H9 (cell line): ENCODE measurements around the gene ADGB. TPM values are rescaled to one million over a fixed set of nuclear protein-coding genes. Genes with fewer than 3 reads are reported as not detected.
"Not testable (repeated sequence)": the region's sequence is repeated elsewhere in the genome, so short reads cannot be mapped to it uniquely, and the experiment has no call there.

ENCODE experiments used
- DNase-seq: peaks from one replicate; pipeline ENCODE4 v3.0.0-alpha.2; 2017
- H2AFZ ChIP-seq: one replicate; pipeline ENCODE4 v1.6.1; 2013; ENCODE audit warnings: mild to moderate bottlenecking, low read length, control low read depth, moderate library complexity
- H2AK5ac ChIP-seq: 2 replicates; pipeline ENCODE4 v1.6.1; 2013; ENCODE audit warnings: low read length, control low read depth, mixed read lengths; ENCODE audit not compliant: insufficient read length
- H2BK120ac ChIP-seq: one replicate; pipeline ENCODE4 v1.6.1; 2013; ENCODE audit warnings: low read depth, mild to moderate bottlenecking, low read length, control low read depth, inconsistent platforms; ENCODE audit not compliant: poor library complexity, severe bottlenecking
- H2BK12ac ChIP-seq: 2 replicates; pipeline ENCODE4 v1.6.1; 2013; ENCODE audit warnings: low read length, control low read depth, mixed read lengths, low read depth; ENCODE audit not compliant: insufficient read length
- H2BK15ac ChIP-seq: 2 replicates; pipeline ENCODE4 v1.6.1; 2013; ENCODE audit warnings: low read depth, low read length, control low read depth
- H2BK20ac ChIP-seq: one replicate; pipeline ENCODE4 v1.6.1; 2013; ENCODE audit warnings: low read depth, mild to moderate bottlenecking, low read length, control low read depth, inconsistent platforms; ENCODE audit not compliant: poor library complexity, severe bottlenecking
- H2BK5ac ChIP-seq: 2 replicates; pipeline ENCODE4 v1.6.1; 2013; ENCODE audit warnings: low read length, control low read depth, mixed read lengths; ENCODE audit not compliant: insufficient read length
- H3K14ac ChIP-seq: 2 replicates; pipeline ENCODE4 v1.6.1; 2013; ENCODE audit warnings: low read length, control low read depth; ENCODE audit not compliant: insufficient read depth
- H3K18ac ChIP-seq: 2 replicates; pipeline ENCODE4 v1.6.1; 2013; ENCODE audit warnings: low read depth, mild to moderate bottlenecking, mixed read lengths, low read length, control low read depth; ENCODE audit not compliant: insufficient read length
- H3K23ac ChIP-seq: 2 replicates; pipeline ENCODE4 v1.6.1; 2013; ENCODE audit warnings: low read length, control low read depth, mixed read lengths, low read depth; ENCODE audit not compliant: insufficient read length
- H3K23me2 ChIP-seq: 2 replicates; pipeline ENCODE4 v1.6.1; 2013; ENCODE audit warnings: low read depth, mild to moderate bottlenecking, mixed read lengths, low read length, control low read depth; ENCODE audit not compliant: insufficient read length, poor library complexity, severe bottlenecking
- H3K27ac ChIP-seq: 2 replicates; pipeline ENCODE4 v1.5.1; 2013; ENCODE audit warnings: low read length, control low read depth, mixed read lengths, low read depth; ENCODE audit not compliant: insufficient read length
- H3K27me3 ChIP-seq: 2 replicates; pipeline ENCODE4 v1.6.1; 2013; ENCODE audit warnings: low read length, control low read depth, inconsistent platforms; ENCODE audit not compliant: insufficient read depth
- H3K4ac ChIP-seq: 2 replicates; pipeline ENCODE4 v1.6.1; 2013; ENCODE audit warnings: low read depth, mild to moderate bottlenecking, control low read depth, inconsistent platforms, low read length, moderate library complexity
- H3K4me1 ChIP-seq: 2 replicates; pipeline ENCODE4 v1.6.1; 2013; ENCODE audit warnings: low read length, control low read depth, inconsistent platforms; ENCODE audit not compliant: insufficient read depth
- H3K4me2 ChIP-seq: 2 replicates; pipeline ENCODE4 v1.6.1; 2013; ENCODE audit warnings: low read length, control low read depth, mixed read lengths; ENCODE audit not compliant: insufficient read length, insufficient read depth
- H3K56ac ChIP-seq: 2 replicates; pipeline ENCODE4 v1.6.1; 2013; ENCODE audit warnings: low read depth, mild to moderate bottlenecking, mixed read lengths, low read length, control low read depth; ENCODE audit not compliant: insufficient read length
- H3K79me1 ChIP-seq: 2 replicates; pipeline ENCODE4 v1.6.1; 2013; ENCODE audit warnings: low read depth, mild to moderate bottlenecking, moderate library complexity, low read length, control low read depth, inconsistent platforms; ENCODE audit not compliant: insufficient read depth, poor library complexity, severe bottlenecking
- H3K79me2 ChIP-seq: 2 replicates; pipeline ENCODE4 v1.6.1; 2013; ENCODE audit warnings: low read length, control low read depth, inconsistent platforms; ENCODE audit not compliant: insufficient read depth
- H3K9ac ChIP-seq: 2 replicates; pipeline ENCODE4 v1.6.1; 2013; ENCODE audit warnings: low read length, control low read depth, mixed read lengths; ENCODE audit not compliant: insufficient read length; ENCODE audit errors: extremely low read depth
- H3K9me3 ChIP-seq: one replicate; pipeline ENCODE4 v1.6.1; 2013; ENCODE audit warnings: low read depth, low read length, inconsistent platforms; ENCODE audit not compliant: control insufficient read depth
- H3T11ph ChIP-seq: one replicate; pipeline ENCODE4 v1.6.1; 2013; ENCODE audit warnings: mild to moderate bottlenecking, low read length, control low read depth, inconsistent platforms
- H4K20me1 ChIP-seq: one replicate; pipeline ENCODE4 v1.6.1; 2013; ENCODE audit not compliant: control insufficient read depth, insufficient read length, insufficient read depth
- H4K5ac ChIP-seq: 2 replicates; pipeline ENCODE4 v1.6.1; 2013; ENCODE audit warnings: low read depth, mild to moderate bottlenecking, mixed read lengths, low read length, control low read depth; ENCODE audit not compliant: insufficient read length
- H4K8ac ChIP-seq: replicated peaks from 2 replicates; pipeline ENCODE4 v1.6.1; 2013; ENCODE audit warnings: low read length, control low read depth, mixed read lengths, low read depth; ENCODE audit not compliant: insufficient read length
- H4K91ac ChIP-seq: 2 replicates; pipeline ENCODE4 v1.6.1; 2013; ENCODE audit warnings: low read depth, mild to moderate bottlenecking, moderate library complexity, mixed read lengths, low read length, control low read depth; ENCODE audit not compliant: insufficient read length
- H3K27ac Mint-ChIP-seq, 3 experiments: 2 replicates in 2 of 3; 3 replicates in 1 of 3; pipeline ENCODE4 v1.8.0; 2020 to 2021; ENCODE audit warnings: mixed read lengths in 3 of 3, mild to moderate bottlenecking in 1 of 3, moderate library complexity in 1 of 3
- H3K27me3 Mint-ChIP-seq: 2 replicates; pipeline ENCODE4 v1.8.0; 2021; ENCODE audit warnings: low read depth, mild to moderate bottlenecking, moderate library complexity, mixed read lengths
- H3K36me3 Mint-ChIP-seq, 3 experiments: 2 replicates in 2 of 3; 3 replicates in 1 of 3; pipeline ENCODE4 v1.8.0; 2020 to 2021; ENCODE audit warnings: low read depth in 3 of 3, mixed read lengths in 3 of 3; ENCODE audit not compliant: insufficient read depth in 1 of 3
- H3K4me1 Mint-ChIP-seq, 2 experiments: 2 replicates each; pipeline ENCODE4 v1.8.0; 2020; ENCODE audit warnings: mixed read lengths in 2 of 2
- H3K4me3 Mint-ChIP-seq, 2 experiments: 2 replicates in 1 of 2; 3 replicates in 1 of 2; pipeline ENCODE4 v1.8.0; 2020 to 2021; ENCODE audit warnings: mild to moderate bottlenecking in 2 of 2, mixed read lengths in 2 of 2, moderate library complexity in 1 of 2
- H3K9me3 Mint-ChIP-seq, 2 experiments: 2 replicates in 1 of 2; 3 replicates in 1 of 2; pipeline ENCODE4 v1.8.0; 2020; ENCODE audit warnings: mild to moderate bottlenecking in 2 of 2, mixed read lengths in 2 of 2, moderate library complexity in 1 of 2
- CTCF ChIP-seq: fragments of 200-600 bp; sonication (generic); conservative IDR thresholded peaks from 3 replicates; pipeline ENCODE4 v1.8.0; 2021; ENCODE audit warnings: antibody characterized with exemption, mild to moderate bottlenecking
- WGBS: extraction: QIAGEN DNeasy Blood & Tissue Kit; methylation state at CpG from one replicate; pipeline ENCODE4 v1.1.7; 2013; ENCODE audit warnings: missing lambda C conversion rate, low lambda C conversion rate, mixed read lengths; ENCODE audit not compliant: insufficient read length; ENCODE audit errors: extremely low coverage; 5-methylcytosine and 5-hydroxymethylcytosine counted together
- total RNA-seq: library from RNA; stranded (reverse); gene quantifications from 2 replicates; pipeline ENCODE4 v1.2.1, GENCODE V29; 2021

ADGB gene
- total RNA-seq, 1 experiment from 2014 or later, result not detected

- H3K18ac ChIP-seq, result no peak overlapping the region
- no peak overlapping the region for H4K91ac ChIP-seq
- no peak overlapping the region for H2BK120ac ChIP-seq
- H3K4me3 Mint-ChIP-seq, result no peak overlapping the region
- no peak overlapping the region for H4K8ac ChIP-seq
- no peak overlapping the region for H3K23ac ChIP-seq
- no peak overlapping the region for H3T11ph ChIP-seq
- H2BK12ac ChIP-seq, result no peak overlapping the region
- H3K9me3 ChIP-seq, result no peaks in the 10 kb centered on the region
- no CpG with 5 or more reads among the region's 1 CpG for WGBS
- no peak overlapping the region for H2AFZ ChIP-seq
- no peaks in the 10 kb centered on the region for H3K23me2 ChIP-seq
- H3K27me3 ChIP-seq, result no peaks in the 10 kb centered on the region
- no peak overlapping the region for H3K9ac ChIP-seq
- H3K27ac ChIP-seq, result no peak overlapping the region
- DNase-seq, result no peak
- H3K56ac ChIP-seq, result no peak overlapping the region
- no peaks in the 10 kb centered on the region for H3K27me3 Mint-ChIP-seq
- no peak overlapping the region for H3K4me2 ChIP-seq
- H3K4me1 ChIP-seq, result no peaks in the 10 kb centered on the region
- no peak overlapping the region for H2BK5ac ChIP-seq
- H3K79me2 ChIP-seq, result no peaks in the 10 kb centered on the region
- no peak overlapping the region for H3K14ac ChIP-seq
- H3K27ac Mint-ChIP-seq, result peak overlapping the region in 1 of 3 experiments; percentile 23; a peak in 2 of 7 replicates
- no peaks in the 10 kb centered on the region for H3K36me3 Mint-ChIP-seq
- peaks cover 8 to 12% of the 10 kb centered on the region in 2 experiments for H3K4me1 Mint-ChIP-seq
- no peak overlapping the region for H3K4ac ChIP-seq
- no peak overlapping the region for H2BK20ac ChIP-seq
- no peaks in the 10 kb centered on the region for H3K9me3 Mint-ChIP-seq
- no peaks in the 10 kb centered on the region for H3K79me1 ChIP-seq
- H4K5ac ChIP-seq, result no peak overlapping the region
- H2BK15ac ChIP-seq, result no peak overlapping the region
- TF ChIP-seq CTCF, result no peak
- H2AK5ac ChIP-seq, result no peak overlapping the region
- no peaks in the 10 kb centered on the region for H4K20me1 ChIP-seq
Observed at GRCh38 chr6:146814148-146814750, 215.5 kb downstream of the ADGB start.

GRCh38 chr6:146815511-146816462 is 217.0 kb downstream of the ADGB start:
- H2AFZ ChIP-seq, H2BK15ac ChIP-seq, H3K27ac Mint-ChIP-seq, H3K79me2 ChIP-seq, H3K9me3 ChIP-seq, H3K9me3 Mint-ChIP-seq, H4K5ac ChIP-seq, H3K23ac ChIP-seq, H3K4me1 ChIP-seq, H3K56ac ChIP-seq, H2AK5ac ChIP-seq, H3K4ac ChIP-seq, H3K4me2 ChIP-seq, H3K14ac ChIP-seq, H3K18ac ChIP-seq, H3K27me3 ChIP-seq, H2BK12ac ChIP-seq, H3K27ac ChIP-seq, H2BK120ac ChIP-seq, H4K8ac ChIP-seq, H4K20me1 ChIP-seq, H4K91ac ChIP-seq, H3K23me2 ChIP-seq, H3K4me3 Mint-ChIP-seq, H3T11ph ChIP-seq, DNase-seq, H3K9ac ChIP-seq, H3K36me3 Mint-ChIP-seq, H2BK5ac ChIP-seq, H2BK20ac ChIP-seq, H3K27me3 Mint-ChIP-seq, H3K79me1 ChIP-seq: not testable (repeated sequence)
- WGBS, result no CpG with 5 or more reads among the region's 18 CpGs
- H3K4me1 Mint-ChIP-seq, result peaks cover 16 to 19% of the 10 kb centered on the region in 2 experiments
